H7 (cell line): ENCODE measurements around the gene TK2. TPM values are rescaled to one million over a fixed set of nuclear protein-coding genes. Genes with fewer than 3 reads are reported as not detected.

Experiments
- DNase-seq: peaks from one replicate; pipeline ENCODE4 v3.0.0; 2012
- H3K27me3 ChIP-seq: 2 replicates; pipeline ENCODE4 v1.6.0; 2011; ENCODE audit warnings: mild to moderate bottlenecking, low read length; ENCODE audit not compliant: control insufficient read depth, insufficient read depth
- H3K36me3 ChIP-seq: replicated peaks from 2 replicates; pipeline ENCODE4 v1.5.1; 2011; ENCODE audit warnings: low read length; ENCODE audit not compliant: control insufficient read depth, insufficient read depth
- H3K4me3 ChIP-seq: 2 replicates; pipeline ENCODE4 v1.5.1; 2011; ENCODE audit warnings: low read depth, mild to moderate bottlenecking, control low read depth, low read length, moderate library complexity; ENCODE audit not compliant: insufficient read depth
- total RNA-seq: library from RNA; depleted of rRNA; stranded (reverse); fragments of >200 nt; shearing (Covaris generic); gene quantifications from 2 replicates; pipeline ENCODE4 v1.2.3, GENCODE V29; 2014; rRNA removed

TK2 gene
- total RNA-seq, 1 experiment from 2014 or later: 7.9 TPM

- Histone ChIP-seq H3K4me3 (no peak overlapping the region), H3K27me3 (no peaks in the 10 kb centered on the region), H3K36me3 (no peaks in the 10 kb centered on the region)
- peak; percentile 89 for DNase-seq
Observed at GRCh38 chr16:66459878-66460277, 90.0 kb downstream of the TK2 start.

- no peak for DNase-seq
- no peak overlapping the region for H3K4me3 ChIP-seq
- no peaks in the 10 kb centered on the region for H3K27me3 ChIP-seq
- H3K36me3 ChIP-seq: no peaks in the 10 kb centered on the region
Observed at GRCh38 chr16:66458853-66459252, 91.1 kb downstream of the TK2 start.

- H3K36me3 ChIP-seq: no peaks in the 10 kb centered on the region
- H3K27me3 ChIP-seq: no peaks in the 10 kb centered on the region
- no peak for DNase-seq
- no peak overlapping the region for H3K4me3 ChIP-seq
Observed at GRCh38 chr16:66458292-66458691, 91.6 kb downstream of the TK2 start.

Other genes starting within 250 kb of the TK2 start
- gene CDH5, start 183.4 kb downstream of the TK2 start, total RNA-seq: not detected in 2 replicates
- 0.03 TPM in 1 of 2 replicates, not detected in the other for gene BEAN1, start 122.8 kb downstream of the TK2 start, total RNA-seq
- gene CKLF, start 2.5 kb upstream of the TK2 start, total RNA-seq: 34.7 and 35.0 TPM in 2 replicates
- gene CMTM1, start 16.3 kb upstream of the TK2 start, total RNA-seq: 1.4 and 2.1 TPM in 2 replicates
- gene CMTM2, start 29.3 kb upstream of the TK2 start, total RNA-seq: 0.48 TPM in 1 of 2 replicates, not detected in the other
- gene CMTM3, start 54.6 kb upstream of the TK2 start, total RNA-seq: 12.5 and 18.6 TPM in 2 replicates
- 23.2 and 39.6 TPM in 2 replicates for gene CMTM4, start 146.6 kb upstream of the TK2 start, total RNA-seq
- gene DYNC1LI2, start 201.5 kb upstream of the TK2 start, total RNA-seq: 52.9 and 65.0 TPM in 2 replicates